ENCODE data around the gene CDKN2B.
"Not testable (repeated sequence)": the region's sequence is repeated elsewhere in the genome, so short reads cannot be mapped to it uniquely, and the experiment has no call there.

Gene CDKN2B, protein sequence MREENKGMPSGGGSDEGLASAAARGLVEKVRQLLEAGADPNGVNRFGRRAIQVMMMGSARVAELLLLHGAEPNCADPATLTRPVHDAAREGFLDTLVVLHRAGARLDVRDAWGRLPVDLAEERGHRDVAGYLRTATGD

DNA sequence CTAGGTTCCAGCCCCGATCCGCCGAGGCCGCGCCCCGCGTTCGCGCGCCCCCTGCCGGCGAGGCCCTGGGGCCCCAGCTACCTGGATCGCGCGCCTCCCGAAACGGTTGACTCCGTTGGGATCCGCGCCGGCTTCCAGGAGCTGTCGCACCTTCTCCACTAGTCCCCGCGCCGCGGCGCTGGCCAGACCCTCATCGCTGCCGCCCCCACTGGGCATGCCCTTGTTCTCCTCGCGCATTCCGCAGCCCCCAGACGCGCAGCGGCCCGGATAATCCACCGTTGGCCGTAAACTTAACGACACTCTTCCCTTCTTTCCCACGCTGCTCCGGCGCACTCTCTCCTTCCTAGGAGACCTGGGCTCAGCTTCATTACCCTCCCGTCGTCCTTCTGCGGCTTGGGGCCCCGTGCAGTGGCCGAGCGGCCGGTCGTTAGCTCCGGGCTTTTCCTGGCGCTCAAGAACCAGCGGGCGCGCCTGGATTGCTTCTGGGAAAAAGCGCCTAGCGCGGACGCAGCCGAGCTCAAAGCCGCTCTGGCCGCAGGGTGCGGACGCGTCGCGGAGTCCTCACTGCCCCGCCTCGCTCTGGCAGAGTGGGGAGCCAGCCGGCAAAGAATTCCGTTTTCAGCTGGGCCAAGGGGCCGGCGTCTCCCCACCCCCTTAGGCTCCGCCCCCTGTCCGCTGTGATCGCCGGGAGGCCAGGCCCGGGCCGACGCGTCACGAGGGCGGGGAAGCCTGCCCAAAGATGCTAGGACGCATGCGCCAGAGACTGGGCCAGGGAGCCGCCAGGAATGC is at the start of gene CDKN2B:
Gene CDKN2B (minus strand): TSS at position 589 of the 789 bp plus-strand sequence. CDS start 352 bp downstream, at position 237.
- TF ChIP-seq POLR2A (IDR thresholded peaks at IDR 0.05; ENCODE audit: extremely low read depth, insufficient read length) = no peak
- TF ChIP-seq, protein P1, sequence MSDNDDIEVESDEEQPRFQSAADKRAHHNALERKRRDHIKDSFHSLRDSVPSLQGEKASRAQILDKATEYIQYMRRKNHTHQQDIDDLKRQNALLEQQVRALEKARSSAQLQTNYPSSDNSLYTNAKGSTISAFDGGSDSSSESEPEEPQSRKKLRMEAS (IDR thresholded peaks at IDR 0.05; ENCODE audit: low read depth, low read length) = no peak
- no peak for TF ChIP-seq MYC (IDR thresholded peaks at IDR 0.05; ENCODE audit: low read depth, low read length)
- TF ChIP-seq, protein P2, sequence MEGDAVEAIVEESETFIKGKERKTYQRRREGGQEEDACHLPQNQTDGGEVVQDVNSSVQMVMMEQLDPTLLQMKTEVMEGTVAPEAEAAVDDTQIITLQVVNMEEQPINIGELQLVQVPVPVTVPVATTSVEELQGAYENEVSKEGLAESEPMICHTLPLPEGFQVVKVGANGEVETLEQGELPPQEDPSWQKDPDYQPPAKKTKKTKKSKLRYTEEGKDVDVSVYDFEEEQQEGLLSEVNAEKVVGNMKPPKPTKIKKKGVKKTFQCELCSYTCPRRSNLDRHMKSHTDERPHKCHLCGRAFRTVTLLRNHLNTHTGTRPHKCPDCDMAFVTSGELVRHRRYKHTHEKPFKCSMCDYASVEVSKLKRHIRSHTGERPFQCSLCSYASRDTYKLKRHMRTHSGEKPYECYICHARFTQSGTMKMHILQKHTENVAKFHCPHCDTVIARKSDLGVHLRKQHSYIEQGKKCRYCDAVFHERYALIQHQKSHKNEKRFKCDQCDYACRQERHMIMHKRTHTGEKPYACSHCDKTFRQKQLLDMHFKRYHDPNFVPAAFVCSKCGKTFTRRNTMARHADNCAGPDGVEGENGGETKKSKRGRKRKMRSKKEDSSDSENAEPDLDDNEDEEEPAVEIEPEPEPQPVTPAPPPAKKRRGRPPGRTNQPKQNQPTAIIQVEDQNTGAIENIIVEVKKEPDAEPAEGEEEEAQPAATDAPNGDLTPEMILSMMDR (IDR thresholded peaks at IDR 0.05; ENCODE audit: low read depth, low read length) = no peak
- no peak for DNase-seq (ENCODE audit: low read depth)
- H3K4me3 ChIP-seq (ENCODE audit: low read depth, low read length) = no peak within 1 kb of the TSS

DNA sequence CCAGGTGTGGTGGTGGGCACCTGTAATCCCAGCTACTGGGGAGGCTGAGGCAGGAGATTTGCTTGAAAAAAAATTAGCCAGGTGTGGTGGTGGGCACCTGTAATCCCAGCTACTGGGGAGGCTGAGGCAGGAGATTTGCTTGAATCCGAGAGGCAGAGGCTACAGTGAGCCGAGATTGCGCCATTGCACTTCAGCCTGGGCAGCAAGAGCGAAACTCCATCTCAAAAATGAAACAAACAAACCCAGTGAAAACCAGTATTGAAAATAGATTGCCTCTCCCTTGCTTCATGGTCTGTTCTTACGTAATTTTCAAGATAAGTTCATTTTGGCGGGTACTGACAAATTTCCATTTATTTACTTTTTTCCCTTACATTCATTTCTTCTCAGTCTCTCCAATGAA is 48.9 kb upstream of the CDKN2B start:
- not testable (repeated sequence) for H3K4me3 ChIP-seq (ENCODE audit: low read depth, low read length)

DNA sequence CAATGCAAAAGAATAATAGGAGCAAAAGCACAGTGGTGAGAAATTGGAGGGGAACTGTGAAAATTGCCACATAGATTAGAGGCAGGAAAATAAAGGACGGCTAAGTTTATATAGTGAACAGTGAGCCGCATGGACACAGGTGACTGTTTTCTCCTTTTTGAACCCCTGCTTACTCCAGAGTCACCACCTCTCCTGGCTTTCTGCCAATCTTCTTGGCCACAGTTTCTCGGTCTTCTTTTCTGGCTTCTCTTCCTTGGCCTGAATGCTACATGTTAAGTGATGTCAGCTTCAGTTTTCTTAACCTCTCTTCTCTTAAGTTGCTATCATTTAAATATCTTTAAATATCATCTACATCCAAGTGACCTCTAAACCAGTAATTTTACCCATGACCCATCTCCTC is 47.3 kb upstream of the CDKN2B start:
- H3K4me3 ChIP-seq (ENCODE audit: low read depth, low read length) = no peak overlapping the region
- TF ChIP-seq, protein P2 (IDR thresholded peaks at IDR 0.05; ENCODE audit: low read depth, low read length) = no peak
- TF ChIP-seq POLR2A (IDR thresholded peaks at IDR 0.05; ENCODE audit: extremely low read depth, insufficient read length) (no peak), MYC (IDR thresholded peaks at IDR 0.05; ENCODE audit: low read depth, low read length) (no peak)
- TF ChIP-seq, protein P1 (IDR thresholded peaks at IDR 0.05; ENCODE audit: low read depth, low read length) = no peak
- DNase-seq (ENCODE audit: low read depth) = no peak

More for the DNA sequence above, 48.9 kb upstream of the CDKN2B start:
- not testable (repeated sequence) for DNase-seq (ENCODE audit: low read depth)

DNA sequence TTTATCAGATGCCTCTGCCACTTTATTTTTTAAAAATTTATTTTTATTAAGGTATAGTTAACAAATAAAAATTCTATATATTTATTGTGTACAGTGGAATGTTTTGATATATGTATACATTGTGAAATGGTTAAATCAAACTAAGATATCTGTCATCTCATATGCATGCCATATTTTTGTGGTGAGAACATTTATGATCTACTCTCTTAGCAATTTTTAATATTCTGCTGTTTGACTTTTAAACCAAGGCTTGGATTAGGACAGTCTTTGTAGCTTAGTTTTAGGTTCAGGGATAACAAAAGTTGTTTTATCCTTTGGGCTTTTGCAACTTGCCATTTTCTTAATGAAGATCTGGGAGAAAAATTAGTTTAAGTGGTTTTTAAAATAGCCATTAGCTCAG is 46.0 kb upstream of the CDKN2B start:
- TF ChIP-seq POLR2A (IDR thresholded peaks at IDR 0.05; ENCODE audit: extremely low read depth, insufficient read length) (no peak), MYC (IDR thresholded peaks at IDR 0.05; ENCODE audit: low read depth, low read length) (no peak)
- TF ChIP-seq, protein P1 (IDR thresholded peaks at IDR 0.05; ENCODE audit: low read depth, low read length) = no peak
- TF ChIP-seq, protein P2 (IDR thresholded peaks at IDR 0.05; ENCODE audit: low read depth, low read length) = no peak
- DNase-seq (ENCODE audit: low read depth) = no peak
- no peak overlapping the region for H3K4me3 ChIP-seq (ENCODE audit: low read depth, low read length)

DNA sequence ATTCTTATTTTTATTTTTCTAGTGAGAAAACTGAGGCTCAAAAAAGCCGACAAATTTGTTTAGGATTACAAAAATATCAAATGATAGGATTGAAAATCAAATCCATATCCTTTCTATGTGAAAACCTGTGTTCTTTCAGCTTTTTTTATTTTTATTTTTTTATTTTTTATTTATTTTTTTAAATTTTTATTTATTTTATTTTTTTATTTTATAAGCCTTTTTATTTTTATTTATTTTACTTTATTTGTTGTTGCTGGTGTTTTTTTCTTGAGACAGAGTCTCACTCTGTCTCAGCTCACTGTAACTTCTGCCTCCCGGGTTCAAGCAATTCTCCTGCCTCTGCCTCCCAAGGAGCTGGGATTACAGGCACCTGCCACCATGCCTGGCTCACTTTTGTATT is 45.4 kb upstream of the CDKN2B start:
- no peak for DNase-seq (ENCODE audit: low read depth)
- TF ChIP-seq MYC (IDR thresholded peaks at IDR 0.05; ENCODE audit: low read depth, low read length) = no peak
- TF ChIP-seq, protein P1 (IDR thresholded peaks at IDR 0.05; ENCODE audit: low read depth, low read length) = no peak
- TF ChIP-seq, protein P2 (IDR thresholded peaks at IDR 0.05; ENCODE audit: low read depth, low read length) = no peak
- TF ChIP-seq POLR2A (IDR thresholded peaks at IDR 0.05; ENCODE audit: extremely low read depth, insufficient read length) = no peak
- H3K4me3 ChIP-seq (ENCODE audit: low read depth, low read length) = no peak overlapping the region

DNA sequence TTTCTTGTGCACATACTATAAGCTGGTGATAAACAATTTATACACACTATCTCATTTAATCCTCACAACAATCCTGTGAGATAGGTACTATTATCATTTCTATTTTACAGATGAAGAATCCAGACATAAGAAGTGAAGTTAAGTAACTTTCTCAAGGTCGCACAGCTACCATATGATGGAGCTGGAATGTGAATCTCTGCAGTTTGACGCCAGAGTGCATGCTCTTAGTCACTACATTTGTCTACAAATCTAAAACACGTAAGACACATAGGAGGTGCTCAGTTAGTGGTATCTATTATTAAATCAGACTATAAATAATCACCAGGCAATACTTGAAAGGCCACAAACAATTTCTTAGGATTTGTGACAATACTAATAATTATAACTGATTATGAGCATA is 45.0 kb upstream of the CDKN2B start:
- no peak overlapping the region for H3K4me3 ChIP-seq (ENCODE audit: low read depth, low read length)
- DNase-seq (ENCODE audit: low read depth) = no peak
- TF ChIP-seq POLR2A (IDR thresholded peaks at IDR 0.05; ENCODE audit: extremely low read depth, insufficient read length) = no peak
- no peak for TF ChIP-seq MYC (IDR thresholded peaks at IDR 0.05; ENCODE audit: low read depth, low read length)
- TF ChIP-seq, protein P2 (IDR thresholded peaks at IDR 0.05; ENCODE audit: low read depth, low read length) = no peak
- TF ChIP-seq, protein P1 (IDR thresholded peaks at IDR 0.05; ENCODE audit: low read depth, low read length) = no peak
